GM12878 (cell line): ENCODE measurements around the gene RAD18. TPM values are rescaled to one million over a fixed set of nuclear protein-coding genes. Genes with fewer than 3 reads are reported as not detected.

Experiments used
- ATAC-seq: fragments of 200-7000 bp; cut with Tn5 transposase; 3 replicates; pipeline ENCODE4 v1.9.1; 2020; ENCODE audit warnings: mild to moderate bottlenecking, moderate library complexity
- BruUV-seq: library from RNA; stranded (reverse); fragments of 400-500 nt; replicated peaks from 2 replicates; lab custom pipeline; 2021; lab: Mats Ljungman, UMichigan
- CTCF ChIA-PET: fragments of 300-600 bp; sonication (Branson Sonifier 250); formaldehyde crosslinking; extraction: SDS; loops from one replicate; lab custom pipeline; 2021; ENCODE audit warnings: inconsistent platforms; lab: Yijun Ruan, JAX
- POLR2A ChIA-PET: fragments of 350-600 bp; formaldehyde crosslinking; extraction: SDS; loops from one replicate; lab custom pipeline; 2021; ENCODE audit warnings: inconsistent platforms; lab: Charles Lee
- RAD21 ChIA-PET: fragments of 300-600 bp; sonication (Branson Sonifier 250); formaldehyde crosslinking; loops from one replicate; lab custom pipeline; 2023; ENCODE audit warnings: antibody characterized with exemption; ENCODE audit not compliant: unreplicated experiment; lab: Charles Lee
- SMC1A ChIA-PET: fragments of 300-600 bp; sonication (Branson Sonifier 250); formaldehyde crosslinking; loops from one replicate; lab custom pipeline; 2023; ENCODE audit not compliant: unreplicated experiment, uncharacterized antibody; lab: Charles Lee
- DNase-seq: peaks from one replicate; pipeline ENCODE4 v3.0.0-alpha.2; 2011; ENCODE audit warnings: low read depth, low spot score
- FAIRE-seq: peaks from 3 replicates; lab custom pipeline; 2011; peaks lifted over from hg19 to GRCh38; lab: Jason Lieb, UNC
- H2AFZ ChIP-seq: 2 replicates; pipeline ENCODE4 v1.6.0; 2011; ENCODE audit warnings: low read depth, low read length, control low read depth; ENCODE audit not compliant: control insufficient read depth
- H3K27ac ChIP-seq: 2 replicates; pipeline ENCODE4 v1.5.1; 2011; ENCODE audit warnings: control low read depth; ENCODE audit not compliant: control insufficient read depth, insufficient read depth
- H3K27me3 ChIP-seq, 2 experiments: replicated peaks in 1 of 2; 2 replicates each; pipeline versions ENCODE4 v1.6.0 to v1.6.1; 2011; ENCODE audit warnings: low read length in 1 of 2; ENCODE audit not compliant: control insufficient read depth in 2 of 2, insufficient read depth in 2 of 2
- H3K36me3 ChIP-seq, 2 experiments: 2 replicates each; pipeline ENCODE4 v1.5.1; 2011; ENCODE audit warnings: low read length in 1 of 2; ENCODE audit not compliant: control insufficient read depth in 2 of 2, insufficient read depth in 2 of 2
- H3K4me1 ChIP-seq: 2 replicates; pipeline ENCODE4 v1.6.1; 2011; ENCODE audit warnings: mild to moderate bottlenecking, low read length, moderate library complexity, mixed read lengths; ENCODE audit not compliant: control insufficient read depth, insufficient read depth
- H3K4me2 ChIP-seq: 2 replicates; pipeline ENCODE4 v1.6.0; 2011; ENCODE audit warnings: control low read depth; ENCODE audit not compliant: control insufficient read depth, insufficient read depth
- H3K4me3 ChIP-seq: fragments of 200-600 bp; sonication (generic); 2 replicates; pipeline ENCODE4 v1.5.1; 2016
- H3K79me2 ChIP-seq: 2 replicates; pipeline ENCODE4 v1.6.0; 2011; ENCODE audit warnings: low read length; ENCODE audit not compliant: control insufficient read depth, insufficient read depth
- H3K9ac ChIP-seq: 2 replicates; pipeline ENCODE4 v1.8.0; 2011; ENCODE audit warnings: low read length, control low read depth, mixed read lengths; ENCODE audit not compliant: control insufficient read depth, insufficient read depth
- H3K9me3 ChIP-seq: replicated peaks from 3 replicates; pipeline ENCODE4 v1.5.1; 2011; ENCODE audit warnings: mild to moderate bottlenecking, low read length; ENCODE audit not compliant: control insufficient read depth, insufficient read depth
- H4K20me1 ChIP-seq: 2 replicates; pipeline ENCODE4 v1.6.0; 2011; ENCODE audit not compliant: control insufficient read depth, insufficient read depth
- BCL3 ChIP-seq: IDR thresholded peaks from 2 replicates; pipeline ENCODE4 v1.6.1; 2011; ENCODE audit warnings: borderline replicate concordance, low read depth, mild to moderate bottlenecking, moderate library complexity, low read length; ENCODE audit not compliant: insufficient read depth, poor library complexity, severe bottlenecking
- CREB1 ChIP-seq: IDR thresholded peaks from 2 replicates; pipeline ENCODE4 v1.6.1; 2012; ENCODE audit warnings: low read depth, mild to moderate bottlenecking, inconsistent platforms
- CREM ChIP-seq: IDR thresholded peaks from 2 replicates; pipeline ENCODE4 v1.6.1; 2014; ENCODE audit warnings: antibody characterized with exemption, low read depth
- FOS ChIP-seq: IDR thresholded peaks from 3 replicates; pipeline ENCODE4 v1.6.1; 2011; ENCODE audit warnings: borderline replicate concordance; ENCODE audit not compliant: insufficient read length; ENCODE audit errors: extremely low read depth
- FOXK2 ChIP-seq: fragments of 450-650 bp; IDR thresholded peaks from 2 replicates; pipeline ENCODE4 v1.6.1; 2017; ENCODE audit warnings: mild to moderate bottlenecking, moderate library complexity
- IKZF2 ChIP-seq, 2 experiments: fragments of 450-650 bp; IDR thresholded peaks; 2 replicates each; pipeline ENCODE4 v1.6.1; 2017; ENCODE audit warnings: mild to moderate bottlenecking in 2 of 2, moderate library complexity in 2 of 2
- NBN ChIP-seq: fragments of 450-650 bp; IDR thresholded peaks from 2 replicates; pipeline ENCODE4 v1.6.1; 2016
- NFIC ChIP-seq: IDR thresholded peaks from 2 replicates; pipeline ENCODE4 v1.6.1; 2012; ENCODE audit warnings: low read depth, mild to moderate bottlenecking, inconsistent platforms, low read length, moderate library complexity
- RFX5 ChIP-seq: IDR thresholded peaks from 2 replicates; pipeline ENCODE4 v1.6.1; 2011; ENCODE audit warnings: low read depth, low read length, improper control_type of control experiment
- SMAD5 ChIP-seq: IDR thresholded peaks from 2 replicates; pipeline ENCODE4 v1.6.1; 2016; ENCODE audit warnings: antibody characterized with exemption, low read depth
- WGBS: methylation state at CpG from one replicate; pipeline ENCODE4 v1.1.6; 2016; ENCODE audit warnings: low lambda C conversion rate; ENCODE audit not compliant: insufficient replicate concordance, insufficient coverage; ENCODE audit errors: missing lambda C conversion rate; 5-methylcytosine and 5-hydroxymethylcytosine counted together
- in situ Hi-C: fragments of 300-500 bp; cut with MboI; formaldehyde crosslinking; loops from 9 replicates; pipeline ENCODE4 v1.14.3; 2018; ENCODE audit warnings: mixed read lengths
- intact Hi-C: fragments of 100-400 bp; cut with micrococcal nuclease; formaldehyde crosslinking; loops from one replicate; pipeline ENCODE4 v1.14.2; 2022; ENCODE audit not compliant: unreplicated experiment
- polyA plus RNA-seq, 11 experiments: library from polyadenylated mRNA; depleted of rRNA in 4 of 11; unstranded in 6 of 11; stranded (reverse) in 5 of 11; fragments of >200 nt; fragmentation: Nextera tagmentation in 4 of 11; fragmentation: Illumina TruSeq in 1 of 11; extraction: Ambion mirVana in 4 of 11; extraction: Trizol in 1 of 11; gene quantifications; 1 replicate in 1 of 11; 2 replicates in 10 of 11; pipeline versions ENCODE4 v1.2.1 to v1.2.3, GENCODE V29; 2011 to 2016; ENCODE audit warnings: inconsistent platforms in 2 of 11, missing spikeins in 2 of 11, low read depth in 1 of 11
- total RNA-seq, 4 experiments: library from RNA; depleted of rRNA in 3 of 4; stranded (reverse); fragments of >200 nt in 3 of 4; fragmentation: Illumina TruSeq in 1 of 4; extraction: Trizol in 1 of 4; gene quantifications; 2 replicates each; pipeline versions ENCODE4 v1.2.1 to v1.2.3, GENCODE V29; 2013 to 2021
- TF ChIP-seq, protein P1 (sequence below): fragments of 450-650 bp; IDR thresholded peaks from 2 replicates; pipeline ENCODE4 v1.6.1; 2018; ENCODE audit warnings: mild to moderate bottlenecking, low read depth, moderate library complexity; ENCODE audit not compliant: partially characterized antibody
- TF ChIP-seq, protein P2 (sequence below), 3 experiments: IDR thresholded peaks in 2 of 3; conservative IDR thresholded peaks in 1 of 3; 2 replicates each; pipeline ENCODE4 v1.5.1; 2011; ENCODE audit warnings: low read depth in 3 of 3, low read length in 3 of 3, mild to moderate bottlenecking in 3 of 3, control low read depth in 2 of 3, moderate library complexity in 2 of 3, inconsistent platforms in 1 of 3, mixed read lengths in 1 of 3; ENCODE audit not compliant: control insufficient read depth in 2 of 3, insufficient read depth in 1 of 3; ENCODE audit errors: extremely low read depth in 1 of 3
- TF ChIP-seq, protein P3 (sequence below): fragments of 450-650 bp; IDR thresholded peaks from 2 replicates; pipeline ENCODE4 v1.6.1; 2014; ENCODE audit warnings: mild to moderate bottlenecking

RAD18 gene
- total and polyA plus RNA-seq, 10 of the 15 experiments (the other 5 are each of a cell fraction or from before 2014, with no cell fraction given), result 8.7 to 38.6 (median 19.2) TPM

- no peak for TF ChIP-seq BCL3
- TF ChIP-seq, all 136 proteins: peak for 0
Observed at GRCh38 chr3:8985876-8986275, 22.6 kb upstream of the RAD18 start (continued).

GRCh38 chr3:8985411-8985831 is 22.1 kb upstream of the RAD18 start:
- ChIA-PET RAD21 (interaction anchor here (1.8 kb wide), 1 partner anchor 84 kb away, joined by 5 read pairs; no protein-coding TSS in a partner anchor), POLR2A (no interaction called here), CTCF (interaction anchor here (1.4 to 4.6 kb wide), 4 partner anchors 12 to 317 kb away, joined by 3 to 56 read pairs (median 52); no protein-coding TSS in a partner anchor), SMC1A (interaction anchor here (1.0 to 2.5 kb wide), 2 partner anchors 13 to 83 kb away, joined by 4 to 7 read pairs; no protein-coding TSS in a partner anchor)
- WGBS, result 84% methylated on average over 36 of the region's 37 CpGs
- Histone ChIP-seq H3K9me3 (no peaks in the 10 kb centered on the region), H3K27ac (no peak overlapping the region), H4K20me1 (no peaks in the 10 kb centered on the region), H3K4me1 (no peaks in the 10 kb centered on the region), H3K27me3 (peaks cover 0 to 2% of the 10 kb centered on the region in 2 experiments; a peak in 1 of 4 replicates), H3K36me3 (no peaks in the 10 kb centered on the region), H3K79me2 (no peaks in the 10 kb centered on the region), H3K9ac (no peak overlapping the region), H3K4me3 (no peak overlapping the region), H3K4me2 (no peak overlapping the region), H2AFZ (no peak overlapping the region)
- intact Hi-C loops (no loop called here), in situ Hi-C loops (no loop called here)
- DNase-seq (no peak), FAIRE-seq (no peak), ATAC-seq (no peak)
- no TSS peak for BruUV-seq
- TF ChIP-seq NFIC, result no peak
- TF ChIP-seq RFX5, result no peak
- no peak for TF ChIP-seq SMAD5
- no peak for TF ChIP-seq CREB1
- no peak for TF ChIP-seq FOS
- no peak for TF ChIP-seq IKZF2 (IDR thresholded peaks at IDR 0.05)
- TF ChIP-seq, protein P1, sequence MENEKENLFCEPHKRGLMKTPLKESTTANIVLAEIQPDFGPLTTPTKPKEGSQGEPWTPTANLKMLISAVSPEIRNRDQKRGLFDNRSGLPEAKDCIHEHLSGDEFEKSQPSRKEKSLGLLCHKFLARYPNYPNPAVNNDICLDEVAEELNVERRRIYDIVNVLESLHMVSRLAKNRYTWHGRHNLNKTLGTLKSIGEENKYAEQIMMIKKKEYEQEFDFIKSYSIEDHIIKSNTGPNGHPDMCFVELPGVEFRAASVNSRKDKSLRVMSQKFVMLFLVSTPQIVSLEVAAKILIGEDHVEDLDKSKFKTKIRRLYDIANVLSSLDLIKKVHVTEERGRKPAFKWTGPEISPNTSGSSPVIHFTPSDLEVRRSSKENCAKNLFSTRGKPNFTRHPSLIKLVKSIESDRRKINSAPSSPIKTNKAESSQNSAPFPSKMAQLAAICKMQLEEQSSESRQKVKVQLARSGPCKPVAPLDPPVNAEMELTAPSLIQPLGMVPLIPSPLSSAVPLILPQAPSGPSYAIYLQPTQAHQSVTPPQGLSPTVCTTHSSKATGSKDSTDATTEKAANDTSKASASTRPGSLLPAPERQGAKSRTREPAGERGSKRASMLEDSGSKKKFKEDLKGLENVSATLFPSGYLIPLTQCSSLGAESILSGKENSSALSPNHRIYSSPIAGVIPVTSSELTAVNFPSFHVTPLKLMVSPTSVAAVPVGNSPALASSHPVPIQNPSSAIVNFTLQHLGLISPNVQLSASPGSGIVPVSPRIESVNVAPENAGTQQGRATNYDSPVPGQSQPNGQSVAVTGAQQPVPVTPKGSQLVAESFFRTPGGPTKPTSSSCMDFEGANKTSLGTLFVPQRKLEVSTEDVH, result no peak
- TF ChIP-seq, protein P2, sequence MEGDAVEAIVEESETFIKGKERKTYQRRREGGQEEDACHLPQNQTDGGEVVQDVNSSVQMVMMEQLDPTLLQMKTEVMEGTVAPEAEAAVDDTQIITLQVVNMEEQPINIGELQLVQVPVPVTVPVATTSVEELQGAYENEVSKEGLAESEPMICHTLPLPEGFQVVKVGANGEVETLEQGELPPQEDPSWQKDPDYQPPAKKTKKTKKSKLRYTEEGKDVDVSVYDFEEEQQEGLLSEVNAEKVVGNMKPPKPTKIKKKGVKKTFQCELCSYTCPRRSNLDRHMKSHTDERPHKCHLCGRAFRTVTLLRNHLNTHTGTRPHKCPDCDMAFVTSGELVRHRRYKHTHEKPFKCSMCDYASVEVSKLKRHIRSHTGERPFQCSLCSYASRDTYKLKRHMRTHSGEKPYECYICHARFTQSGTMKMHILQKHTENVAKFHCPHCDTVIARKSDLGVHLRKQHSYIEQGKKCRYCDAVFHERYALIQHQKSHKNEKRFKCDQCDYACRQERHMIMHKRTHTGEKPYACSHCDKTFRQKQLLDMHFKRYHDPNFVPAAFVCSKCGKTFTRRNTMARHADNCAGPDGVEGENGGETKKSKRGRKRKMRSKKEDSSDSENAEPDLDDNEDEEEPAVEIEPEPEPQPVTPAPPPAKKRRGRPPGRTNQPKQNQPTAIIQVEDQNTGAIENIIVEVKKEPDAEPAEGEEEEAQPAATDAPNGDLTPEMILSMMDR (IDR thresholded peaks at IDR 0.05 in 2 of 3, conservative IDR thresholded peaks at IDR 0.05 in 1 of 3; ENCODE audit: control insufficient read depth in 2 of 3, extremely low read depth in 1 of 3, insufficient read depth in 1 of 3, low read depth in 3 of 3, low read length in 3 of 3), result no peak
- TF ChIP-seq, protein P3, sequence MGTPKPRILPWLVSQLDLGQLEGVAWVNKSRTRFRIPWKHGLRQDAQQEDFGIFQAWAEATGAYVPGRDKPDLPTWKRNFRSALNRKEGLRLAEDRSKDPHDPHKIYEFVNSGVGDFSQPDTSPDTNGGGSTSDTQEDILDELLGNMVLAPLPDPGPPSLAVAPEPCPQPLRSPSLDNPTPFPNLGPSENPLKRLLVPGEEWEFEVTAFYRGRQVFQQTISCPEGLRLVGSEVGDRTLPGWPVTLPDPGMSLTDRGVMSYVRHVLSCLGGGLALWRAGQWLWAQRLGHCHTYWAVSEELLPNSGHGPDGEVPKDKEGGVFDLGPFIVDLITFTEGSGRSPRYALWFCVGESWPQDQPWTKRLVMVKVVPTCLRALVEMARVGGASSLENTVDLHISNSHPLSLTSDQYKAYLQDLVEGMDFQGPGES, result no peak
- no peak for TF ChIP-seq FOXK2
- no peak for TF ChIP-seq CREM
- TF ChIP-seq NBN, result no peak
- TF ChIP-seq, all 136 proteins: peak for 0
